GM19035 (cell line): Measurements from ENCODE around the gene FMN2.

ENCODE experiments used
- ATAC-seq: cut with Tn5 transposase; IDR thresholded peaks from one replicate; pipeline ENCODE4 v1.9.1; 2021; ENCODE audit not compliant: unreplicated experiment

The FMN2 gene

GRCh38 chr1:240192851-240193250 is 101.2 kb downstream of the FMN2 start:
- ATAC-seq = no peak

GRCh38 chr1:240193679-240194078 is 102.0 kb downstream of the FMN2 start:
- no peak for ATAC-seq

DNA sequence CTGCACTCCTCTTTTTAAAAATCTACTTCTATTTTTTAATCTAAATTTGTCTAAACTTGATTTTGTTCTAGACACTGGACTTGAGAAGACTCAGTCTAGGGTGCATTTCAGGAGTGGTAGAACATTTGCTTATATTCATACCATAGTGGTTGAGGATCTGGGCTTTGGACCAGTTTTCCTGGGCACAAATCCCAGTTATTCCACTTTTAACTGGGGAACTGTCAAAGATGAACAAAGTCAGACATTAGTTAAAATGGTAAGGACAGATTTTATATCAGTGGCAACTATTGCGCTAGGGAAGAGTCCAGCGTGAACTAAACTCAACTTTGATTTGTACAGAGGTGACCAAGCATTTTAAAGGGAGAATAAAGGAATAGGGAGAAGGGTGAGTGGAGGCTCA is 102.4 kb downstream of the FMN2 start:
- no peak for ATAC-seq

DNA sequence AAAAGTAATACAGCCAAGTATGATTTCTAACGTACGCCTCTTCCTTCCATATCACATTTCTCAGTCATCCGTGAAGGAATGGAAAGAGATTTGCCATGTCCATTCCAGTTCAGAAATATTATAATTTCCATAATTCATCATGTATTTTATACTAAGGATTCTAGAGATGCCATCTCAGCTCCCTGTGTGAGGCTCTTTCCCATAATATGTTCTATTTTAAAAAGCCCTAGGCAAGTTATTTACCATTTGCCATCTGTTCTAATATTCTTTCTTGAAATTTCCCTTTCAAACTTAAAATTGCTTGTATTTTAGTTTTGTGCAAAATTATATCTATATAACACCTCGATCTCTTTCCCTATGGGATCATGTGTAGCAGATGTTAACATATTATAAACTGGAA is 106.7 kb downstream of the FMN2 start:
- ATAC-seq = no peak

- ATAC-seq = no peak
Observed at GRCh38 chr1:240199758-240200645, 108.3 kb downstream of the FMN2 start.

DNA sequence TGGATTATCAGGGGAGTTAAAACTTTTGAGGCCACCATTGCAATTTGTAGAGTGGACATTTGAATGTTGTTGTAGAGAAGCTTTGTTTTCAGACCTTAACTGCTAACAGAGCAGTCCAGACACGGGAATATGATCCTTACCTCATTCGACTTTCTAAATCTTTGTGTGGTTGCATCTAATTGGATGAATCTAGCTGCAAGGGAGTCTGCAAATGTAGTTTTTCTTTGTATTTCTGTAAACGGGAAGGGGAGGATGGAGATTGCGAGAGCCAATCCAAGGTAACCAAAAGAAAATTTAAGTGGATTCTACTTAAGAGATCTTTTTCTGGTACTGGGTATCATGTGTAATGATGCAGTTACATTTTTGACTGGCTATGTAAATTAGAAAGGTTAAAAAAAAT is 110.2 kb downstream of the FMN2 start:
- no peak for ATAC-seq

DNA sequence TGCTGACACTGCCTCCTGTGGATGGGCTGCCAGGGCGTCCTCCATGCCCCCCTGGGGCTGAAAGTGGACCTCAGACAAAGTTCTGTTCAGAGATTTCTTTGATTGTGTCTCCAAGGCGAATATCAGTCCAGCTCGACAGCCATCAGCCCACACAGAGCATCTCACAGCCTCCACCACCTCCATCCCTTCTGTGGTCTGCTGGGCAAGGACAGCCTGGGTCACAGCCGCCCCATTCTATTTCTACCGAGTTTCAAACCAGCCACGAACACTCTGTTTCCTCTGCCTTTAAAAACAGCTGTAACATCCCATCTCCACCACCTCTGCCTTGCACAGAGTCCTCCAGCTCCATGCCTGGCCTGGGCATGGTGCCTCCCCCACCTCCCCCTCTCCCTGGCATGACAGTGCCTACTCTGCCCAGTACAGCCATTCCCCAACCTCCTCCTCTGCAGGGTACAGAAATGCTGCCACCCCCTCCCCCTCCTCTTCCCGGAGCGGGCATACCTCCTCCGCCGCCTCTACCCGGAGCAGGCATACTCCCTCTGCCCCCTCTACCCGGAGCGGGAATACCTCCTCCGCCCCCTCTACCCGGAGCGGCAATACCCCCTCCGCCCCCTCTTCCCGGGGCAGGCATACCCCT is 115.5 kb downstream of the FMN2 start:
- no peak for ATAC-seq

DNA sequence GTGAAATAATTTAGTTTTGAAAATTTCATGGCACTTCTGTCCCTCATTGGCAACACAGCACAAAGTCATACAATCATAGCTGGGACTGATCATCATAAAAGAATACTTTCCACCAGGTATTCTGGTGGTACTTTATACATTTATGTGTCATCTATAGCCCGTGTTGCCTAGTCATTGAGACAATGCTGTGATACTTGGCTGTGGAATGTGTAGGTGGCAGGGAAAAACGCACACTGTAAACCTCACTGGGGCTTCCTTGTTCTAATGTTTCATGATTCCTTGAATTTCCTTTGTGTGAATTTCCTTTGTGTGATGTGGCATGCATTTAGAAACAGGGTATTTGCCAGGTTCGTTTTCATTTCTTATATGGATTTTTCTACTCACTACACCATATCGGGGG is 118.3 kb downstream of the FMN2 start:
- ATAC-seq = no peak

DNA sequence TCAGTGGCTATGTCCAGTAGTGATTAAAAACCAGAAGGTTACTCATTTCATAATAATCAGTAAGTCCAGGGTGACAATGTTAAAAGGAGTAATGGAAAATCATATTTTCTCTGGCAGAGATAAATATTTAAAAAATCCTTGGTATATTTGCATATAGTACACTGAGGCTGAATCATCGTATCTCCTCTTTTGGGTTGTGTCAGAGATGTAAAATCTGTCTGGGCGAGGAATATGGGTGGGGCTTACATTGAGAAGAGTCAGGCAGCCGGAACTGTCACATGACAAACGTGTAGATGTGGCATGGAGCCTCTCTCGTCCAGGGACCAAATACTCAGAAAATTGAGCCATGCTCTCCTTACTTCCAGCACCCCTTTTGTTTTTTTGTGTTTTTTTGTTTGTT is 120.9 kb downstream of the FMN2 start:
- ATAC-seq = no peak

DNA sequence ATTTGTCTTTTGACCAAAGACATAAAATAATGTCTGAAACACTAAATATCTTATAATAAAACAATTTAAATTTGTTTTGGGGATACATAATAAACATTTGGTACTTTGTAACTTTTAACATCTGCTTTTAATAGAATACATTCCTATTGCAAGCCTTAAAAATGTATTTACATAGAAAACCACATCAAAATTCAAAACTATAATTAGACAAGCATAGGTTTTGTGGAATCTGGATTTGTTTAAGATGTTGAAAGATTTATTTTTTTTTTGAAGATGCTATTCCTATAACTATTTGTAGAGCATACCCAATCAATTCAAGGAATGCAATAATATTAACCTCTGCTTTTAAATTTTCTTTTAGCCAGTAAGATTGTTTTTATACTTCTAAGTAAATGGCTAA is 125.7 kb downstream of the FMN2 start:
- ATAC-seq = no peak

DNA sequence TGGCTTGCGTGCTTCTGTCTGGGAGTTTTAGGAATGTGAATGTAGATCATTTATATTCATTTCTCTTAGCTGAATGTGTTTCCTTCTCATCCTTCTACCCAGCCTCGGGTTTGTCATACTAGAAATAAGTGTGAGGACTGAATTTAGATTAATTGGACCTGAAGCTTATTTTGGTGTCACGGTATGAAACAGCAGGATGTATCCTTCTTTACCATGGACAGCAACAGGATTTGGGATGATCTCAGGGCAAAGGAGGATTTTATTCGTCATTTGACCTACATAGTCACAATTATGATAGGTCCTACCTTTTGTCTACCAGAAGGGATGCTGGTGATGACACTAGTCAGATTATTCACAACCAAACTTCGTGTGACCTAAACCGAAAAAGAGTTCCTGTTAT is 127.4 kb downstream of the FMN2 start:
- ATAC-seq = no peak

GRCh38 chr1:240226102-240226501 is 134.4 kb downstream of the FMN2 start:
- no peak for ATAC-seq

DNA sequence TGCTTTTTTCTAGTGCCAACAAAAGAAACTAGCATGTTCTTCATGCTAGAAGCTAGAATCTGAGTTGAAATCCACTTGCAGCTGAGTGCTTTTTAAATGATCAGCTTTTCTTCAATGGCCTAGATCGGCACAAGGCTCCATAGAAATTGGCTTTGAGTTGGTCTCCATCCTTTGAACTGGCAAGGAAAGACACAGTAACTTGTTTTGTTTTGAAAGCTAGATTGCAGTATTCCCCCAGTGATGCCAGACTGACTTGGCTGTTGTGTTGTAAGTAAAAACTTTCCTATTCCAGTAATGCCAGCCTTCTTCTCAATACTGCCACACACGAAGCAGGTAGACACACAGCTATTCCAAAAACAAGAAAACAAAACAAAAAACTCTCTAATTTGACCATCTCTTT is 139.1 kb downstream of the FMN2 start:
- ATAC-seq = no peak

- ATAC-seq = no peak
Observed at GRCh38 chr1:240232530-240232929, 140.8 kb downstream of the FMN2 start.

- ATAC-seq = no peak
Observed at GRCh38 chr1:240234485-240235210, 143.0 kb downstream of the FMN2 start.

DNA sequence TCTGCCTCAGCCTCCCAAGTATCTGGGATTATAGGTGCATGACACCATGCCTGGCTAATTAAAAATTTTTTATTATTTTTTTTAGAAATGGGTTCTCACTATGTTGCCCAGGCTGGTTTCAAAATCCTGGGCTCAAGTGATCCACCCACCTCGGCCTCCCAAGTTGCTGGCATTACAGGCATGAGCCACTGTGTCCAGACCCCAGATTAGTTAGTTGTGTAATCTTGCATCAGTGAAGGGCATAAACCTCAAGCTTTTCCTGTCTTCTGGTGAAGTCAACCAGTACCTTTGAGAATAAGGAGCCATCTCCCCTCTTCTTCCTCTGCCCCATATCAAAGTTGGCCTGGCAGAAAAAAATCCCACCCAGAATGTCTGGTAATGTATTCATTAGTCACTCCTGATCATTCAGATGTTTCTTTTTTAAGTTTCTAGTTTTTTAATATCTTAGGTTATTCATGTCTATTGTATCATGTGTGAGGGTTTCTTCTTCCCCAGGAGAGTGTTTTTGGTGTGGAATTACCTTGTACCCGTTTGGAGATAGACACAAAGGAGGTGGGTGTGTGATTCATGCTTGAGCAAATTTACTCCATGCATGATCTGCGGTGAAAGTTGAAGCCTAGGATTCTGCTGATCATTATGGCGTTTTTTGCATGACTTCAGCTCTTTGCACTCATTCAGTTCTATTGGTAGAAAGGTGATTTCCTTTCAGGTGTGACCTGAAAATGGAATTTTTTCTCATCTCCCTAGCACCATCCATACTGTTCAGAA is 144.0 kb downstream of the FMN2 start:
- ATAC-seq = no peak

GRCh38 chr1:240237305-240237721 is 145.6 kb downstream of the FMN2 start:
- no peak for ATAC-seq

DNA sequence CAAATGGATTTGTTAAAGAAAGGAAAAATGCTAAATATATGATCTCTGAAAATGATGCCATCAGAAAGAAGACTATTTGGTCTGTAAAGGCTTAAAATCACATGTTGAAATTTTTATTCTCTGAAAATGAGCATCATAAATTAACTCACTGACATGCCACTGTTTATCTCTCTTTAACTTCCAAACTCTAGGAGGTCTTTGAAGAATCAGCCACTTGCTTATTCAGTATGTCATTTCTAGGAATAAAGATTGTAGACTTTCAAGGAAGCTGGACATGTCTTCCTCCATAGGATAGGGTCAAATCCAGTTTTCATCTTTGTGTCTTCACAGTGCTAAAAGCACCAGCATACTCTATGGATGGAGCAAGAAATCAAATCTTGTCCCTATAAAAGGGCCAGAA is 147.6 kb downstream of the FMN2 start:
- no peak for ATAC-seq

GRCh38 chr1:240241278-240241677 is 149.6 kb downstream of the FMN2 start:
- no peak for ATAC-seq

- no peak for ATAC-seq
Observed at GRCh38 chr1:240242601-240243144, 151.0 kb downstream of the FMN2 start.
